HepG2 (cell line): ENCODE results near the gene ZIK1. TPM values are rescaled to one million over a fixed set of nuclear protein-coding genes. Genes with fewer than 3 reads are reported as not detected.

Experiments
- CSRNP1 ChIP-seq: sonication (generic); formaldehyde crosslinking; IDR thresholded peaks from 2 replicates; pipeline ENCODE4 v1.8.1; 2023; ENCODE audit warnings: mild to moderate bottlenecking, missing genetic modification reagents
- DPF2 ChIP-seq: sonication (generic); formaldehyde crosslinking; IDR thresholded peaks from 2 replicates; pipeline ENCODE4 v1.4.0; 2020; ENCODE audit warnings: mild to moderate bottlenecking, low read depth, missing genetic modification reagents, borderline replicate concordance
- EEA1 ChIP-seq: sonication (generic); formaldehyde crosslinking; IDR thresholded peaks from 2 replicates; pipeline ENCODE4 v1.5.1; 2020; ENCODE audit warnings: mild to moderate bottlenecking, missing genetic modification reagents, borderline replicate concordance
- FOXO1 ChIP-seq: sonication (generic); formaldehyde crosslinking; IDR thresholded peaks from 2 replicates; pipeline ENCODE4 v1.4.0; 2020; ENCODE audit warnings: missing genetic modification reagents
- MAFK ChIP-seq, 2 experiments: IDR thresholded peaks in 1 of 2; conservative IDR thresholded peaks in 1 of 2; 2 replicates each; pipeline ENCODE4 v1.6.1; 2011; ENCODE audit warnings: improper control_type of control experiment in 2 of 2, low read length in 2 of 2
- MLXIP ChIP-seq: sonication (generic); formaldehyde crosslinking; IDR thresholded peaks from 2 replicates; pipeline ENCODE4 v1.9.0; 2021; ENCODE audit warnings: missing genetic modification reagents, borderline replicate concordance
- MYC ChIP-seq: sonication (generic); formaldehyde crosslinking; IDR thresholded peaks from 2 replicates; pipeline ENCODE4 v1.9.0; 2021; ENCODE audit warnings: missing genetic modification reagents, borderline replicate concordance
- PRDM15 ChIP-seq: sonication (generic); formaldehyde crosslinking; IDR thresholded peaks from 2 replicates; pipeline ENCODE4 v1.4.0; 2020; ENCODE audit warnings: missing genetic modification reagents
- RARA ChIP-seq: IDR thresholded peaks from 2 replicates; pipeline ENCODE4 v1.6.1; 2016; ENCODE audit warnings: missing genetic modification reagents, missing compliant biosample characterization
- RELA ChIP-seq: sonication (generic); formaldehyde crosslinking; IDR thresholded peaks from 2 replicates; pipeline ENCODE4 v1.4.0; 2020; ENCODE audit warnings: missing genetic modification reagents
- SNRNP70 ChIP-seq: fragments of 200-400 bp; formaldehyde crosslinking; IDR thresholded peaks from 2 replicates; pipeline ENCODE4 v1.6.1; 2017; ENCODE audit warnings: mild to moderate bottlenecking, low read depth, low read length, moderate library complexity
- ZNF121 ChIP-seq: sonication (generic); formaldehyde crosslinking; IDR thresholded peaks from 2 replicates; pipeline ENCODE4 v1.5.0; 2020; ENCODE audit warnings: mild to moderate bottlenecking, missing genetic modification reagents
- ZNF280D ChIP-seq: sonication (generic); formaldehyde crosslinking; IDR thresholded peaks from 2 replicates; pipeline ENCODE4 v1.5.1; 2020; ENCODE audit warnings: mild to moderate bottlenecking, missing genetic modification reagents
- ZNF619 ChIP-seq: sonication (generic); formaldehyde crosslinking; IDR thresholded peaks from 2 replicates; pipeline ENCODE4 v1.4.0; 2020; ENCODE audit warnings: mild to moderate bottlenecking, missing genetic modification reagents
- ZNF75D ChIP-seq: sonication (generic); formaldehyde crosslinking; IDR thresholded peaks from 2 replicates; pipeline ENCODE4 v1.8.1; 2023; ENCODE audit warnings: missing genetic modification reagents, mild to moderate bottlenecking, borderline replicate concordance
- polyA plus RNA-seq, 8 experiments: library from polyadenylated mRNA; depleted of rRNA in 3 of 8; stranded (reverse) in 7 of 8; unstranded in 1 of 8; fragments of >200 nt; fragmentation: Illumina TruSeq in 4 of 8; extraction: Trizol in 4 of 8; gene quantifications; 2 replicates each; pipeline versions ENCODE4 v1.2.1 to v1.2.3, GENCODE V29; 2011 to 2016; ENCODE audit warnings: low read depth in 4 of 8, missing spikeins in 1 of 8, mixed read lengths in 1 of 8; ENCODE audit not compliant: insufficient read depth in 1 of 8
- total RNA-seq, 5 experiments: library from RNA; depleted of rRNA; stranded (reverse); fragments of >200 nt; fragmentation: Illumina TruSeq; extraction: Trizol; gene quantifications; 2 replicates each; pipeline ENCODE4 v1.2.3, GENCODE V29; 2016; ENCODE audit warnings: low read depth in 1 of 5

The ZIK1 gene
- total and polyA plus RNA-seq, 2 of the 13 experiments (the other 11 are each of a cell fraction or from before 2014, with no cell fraction given): 2.1 to 7.2 TPM

GRCh38 chr19:57559008-57559403, 24.9 kb upstream of the ZIK1 start (continued):
- TF ChIP-seq MYC (CRISPR knock-in tag) (no peak), DPF2 (CRISPR knock-in tag) (no peak), SNRNP70 (no peak), RARA (no peak), ZNF121 (CRISPR knock-in tag) (0 out of 2 replicates have a peak, but pooled peaks have one; percentile 24), EEA1 (CRISPR knock-in tag) (no peak), ZNF280D (CRISPR knock-in tag) (peak; percentile 7; the same call in 1 of the 2 replicates), ZNF619 (CRISPR knock-in tag) (0 out of 2 replicates have a peak, but pooled peaks have one; percentile 5), ZNF75D (CRISPR knock-in tag) (no peak), MLXIP (no peak), PRDM15 (CRISPR knock-in tag) (no peak), FOXO1 (CRISPR knock-in tag) (no peak), CSRNP1 (0 out of 2 replicates have a peak, but pooled peaks have one; percentile 20), RELA (CRISPR knock-in tag) (no peak), MAFK (conservative IDR thresholded peaks at IDR 0.05 in 1 of 2, IDR thresholded peaks at IDR 0.05 in 1 of 2; ENCODE audit: low read length in 2 of 2) (no peak)
